HEK293 (cell line): Measurements from ENCODE around the gene CRABP2.

Experiments
- CTCF ChIA-PET: fragments of 350-600 bp; formaldehyde crosslinking; extraction: SDS; loops from one replicate; lab custom pipeline; 2021; ENCODE audit warnings: antibody characterized with exemption; lab: Yijun Ruan, JAX
- POLR2A ChIA-PET: fragments of 300-600 bp; formaldehyde crosslinking; extraction: SDS; loops from one replicate; lab custom pipeline; 2020; ENCODE audit warnings: antibody characterized with exemption, inconsistent platforms; lab: Yijun Ruan, JAX
- H3K27ac ChIP-seq: fragments of 200-500 bp; sonication (Bioruptor generic); 2 replicates; pipeline ENCODE4 v1.5.1; 2014; ENCODE audit warnings: low read depth, low read length, control low read depth, inconsistent platforms; ENCODE audit errors: extremely low read depth
- H3K36me3 ChIP-seq, 2 experiments: fragments of 200-500 bp in 1 of 2; sonication (Bioruptor generic) in 1 of 2; 1 replicate in 1 of 2; 2 replicates in 1 of 2; pipeline ENCODE4 v1.5.1; 2014 to 2017; ENCODE audit warnings: inconsistent platforms in 2 of 2, low read length in 2 of 2; ENCODE audit not compliant: control insufficient read depth in 2 of 2, insufficient read depth in 1 of 2
- H3K4me1 ChIP-seq: fragments of 200-500 bp; sonication (Bioruptor generic); 2 replicates; pipeline ENCODE4 v1.5.1; 2014; ENCODE audit warnings: mild to moderate bottlenecking, low read length, inconsistent platforms; ENCODE audit not compliant: control insufficient read depth, insufficient read depth
- H3K4me3 ChIP-seq: 2 replicates; pipeline ENCODE4 v1.5.1; 2011; ENCODE audit warnings: low read depth, mild to moderate bottlenecking, control low read depth, low read length, moderate library complexity
- H3K9me3 ChIP-seq: fragments of 200-500 bp; sonication (Bioruptor generic); 2 replicates; pipeline ENCODE4 v1.5.1; 2014; ENCODE audit warnings: low read depth, low read length, inconsistent platforms; ENCODE audit not compliant: control insufficient read depth, insufficient read depth
- EGR2 ChIP-seq: fragments of 450-650 bp; formaldehyde crosslinking; IDR thresholded peaks from 2 replicates; pipeline ENCODE4 v1.5.1; 2016; ENCODE audit warnings: low read depth, missing biosample characterization, missing genetic modification characterization
- HOXC10 ChIP-seq: sonication (generic); formaldehyde crosslinking; IDR thresholded peaks from 2 replicates; pipeline ENCODE4 v1.8.1; 2023; ENCODE audit warnings: mild to moderate bottlenecking, missing genetic modification reagents
- KLF1 ChIP-seq: fragments of 450-650 bp; formaldehyde crosslinking; IDR thresholded peaks from 2 replicates; pipeline ENCODE4 v1.5.1; 2016; ENCODE audit warnings: missing biosample characterization, missing genetic modification characterization
- OVOL3 ChIP-seq: fragments of 450-650 bp; formaldehyde crosslinking; IDR thresholded peaks from 2 replicates; pipeline ENCODE4 v1.5.1; 2016; ENCODE audit warnings: missing biosample characterization, missing genetic modification characterization
- SP2 ChIP-seq: fragments of 450-650 bp; formaldehyde crosslinking; IDR thresholded peaks from 2 replicates; pipeline ENCODE4 v1.5.1; 2016; ENCODE audit warnings: missing biosample characterization, missing genetic modification characterization
- ZBTB17 ChIP-seq: fragments of 450-650 bp; formaldehyde crosslinking; IDR thresholded peaks from 2 replicates; pipeline ENCODE4 v1.5.1; 2016; ENCODE audit warnings: missing biosample characterization, missing genetic modification characterization
- ZBTB20 ChIP-seq: fragments of 450-650 bp; formaldehyde crosslinking; IDR thresholded peaks from 2 replicates; pipeline ENCODE4 v1.5.1; 2016; ENCODE audit warnings: missing biosample characterization, missing genetic modification characterization
- ZFHX2 ChIP-seq: fragments of 450-650 bp; formaldehyde crosslinking; conservative IDR thresholded peaks from 2 replicates; pipeline ENCODE4 v1.5.1; 2016; ENCODE audit warnings: missing biosample characterization, missing genetic modification characterization
- ZIC2 ChIP-seq: fragments of 450-650 bp; formaldehyde crosslinking; IDR thresholded peaks from 2 replicates; pipeline ENCODE4 v1.5.1; 2016; ENCODE audit warnings: missing biosample characterization, missing genetic modification characterization
- ZNF112 ChIP-seq: fragments of 450-650 bp; formaldehyde crosslinking; IDR thresholded peaks from 2 replicates; pipeline ENCODE4 v1.5.0; 2017; ENCODE audit warnings: missing biosample characterization, missing genetic modification characterization
- ZNF114 ChIP-seq: fragments of 450-650 bp; formaldehyde crosslinking; IDR thresholded peaks from 2 replicates; pipeline ENCODE4 v1.5.0; 2017; ENCODE audit warnings: missing biosample characterization, missing genetic modification characterization
- ZNF138 ChIP-seq: fragments of 450-650 bp; formaldehyde crosslinking; IDR thresholded peaks from 2 replicates; pipeline ENCODE4 v1.5.1; 2016; ENCODE audit warnings: missing biosample characterization, missing genetic modification characterization, borderline replicate concordance
- ZNF16 ChIP-seq: fragments of 450-650 bp; formaldehyde crosslinking; IDR thresholded peaks from 2 replicates; pipeline ENCODE4 v1.5.1; 2016; ENCODE audit warnings: low read depth, missing biosample characterization, missing genetic modification characterization
- ZNF175 ChIP-seq: fragments of 450-650 bp; formaldehyde crosslinking; IDR thresholded peaks from 2 replicates; pipeline ENCODE4 v1.5.1; 2016; ENCODE audit warnings: missing biosample characterization, missing genetic modification characterization
- ZNF324 ChIP-seq: fragments of 450-650 bp; formaldehyde crosslinking; IDR thresholded peaks from 2 replicates; pipeline ENCODE4 v1.5.1; 2016; ENCODE audit warnings: missing biosample characterization, missing genetic modification characterization
- ZNF354C ChIP-seq: fragments of 450-650 bp; formaldehyde crosslinking; IDR thresholded peaks from 2 replicates; pipeline ENCODE4 v1.5.1; 2016; ENCODE audit warnings: missing biosample characterization, missing genetic modification characterization, low read depth, borderline replicate concordance
- ZNF404 ChIP-seq: fragments of 450-650 bp; formaldehyde crosslinking; IDR thresholded peaks from 2 replicates; pipeline ENCODE4 v1.5.1; 2017; ENCODE audit warnings: missing biosample characterization, missing genetic modification characterization
- ZNF548 ChIP-seq: fragments of 450-650 bp; formaldehyde crosslinking; IDR thresholded peaks from 2 replicates; pipeline ENCODE4 v1.5.1; 2016; ENCODE audit warnings: missing biosample characterization, missing genetic modification characterization
- ZNF600 ChIP-seq: fragments of 450-650 bp; formaldehyde crosslinking; IDR thresholded peaks from 2 replicates; pipeline ENCODE4 v1.5.1; 2016; ENCODE audit warnings: missing biosample characterization, missing genetic modification characterization
- ZNF776 ChIP-seq: fragments of 450-650 bp; formaldehyde crosslinking; IDR thresholded peaks from 2 replicates; pipeline ENCODE4 v1.5.0; 2017; ENCODE audit warnings: missing biosample characterization, missing genetic modification characterization, borderline replicate concordance
- ZNF792 ChIP-seq: fragments of 450-650 bp; formaldehyde crosslinking; IDR thresholded peaks from 2 replicates; pipeline ENCODE4 v1.5.1; 2016; ENCODE audit warnings: missing biosample characterization, missing genetic modification characterization
- TF ChIP-seq, protein P1 (sequence below): fragments of 450-650 bp; formaldehyde crosslinking; IDR thresholded peaks from 2 replicates; pipeline ENCODE4; 2016; ENCODE audit warnings: missing biosample characterization, missing genetic modification characterization
- TF ChIP-seq, protein P2 (sequence below): sonication (generic); formaldehyde crosslinking; IDR thresholded peaks from 2 replicates; pipeline ENCODE4 v1.8.1; 2022; ENCODE audit warnings: mild to moderate bottlenecking, moderate library complexity, missing genetic modification reagents
- TF ChIP-seq, protein P3 (sequence below): fragments of 450-650 bp; formaldehyde crosslinking; IDR thresholded peaks from 2 replicates; pipeline ENCODE4 v1.5.1; 2016; ENCODE audit warnings: missing biosample characterization, missing genetic modification characterization
- TF ChIP-seq, protein P4 (sequence below): fragments of 450-650 bp; formaldehyde crosslinking; IDR thresholded peaks from 2 replicates; pipeline ENCODE4 v1.5.1; 2016; ENCODE audit warnings: missing biosample characterization, missing genetic modification characterization
- TF ChIP-seq, protein P5 (sequence below): fragments of 450-650 bp; formaldehyde crosslinking; IDR thresholded peaks from 2 replicates; pipeline ENCODE4 v1.5.1; 2016; ENCODE audit warnings: missing biosample characterization, missing genetic modification characterization

The CRABP2 gene

DNA sequence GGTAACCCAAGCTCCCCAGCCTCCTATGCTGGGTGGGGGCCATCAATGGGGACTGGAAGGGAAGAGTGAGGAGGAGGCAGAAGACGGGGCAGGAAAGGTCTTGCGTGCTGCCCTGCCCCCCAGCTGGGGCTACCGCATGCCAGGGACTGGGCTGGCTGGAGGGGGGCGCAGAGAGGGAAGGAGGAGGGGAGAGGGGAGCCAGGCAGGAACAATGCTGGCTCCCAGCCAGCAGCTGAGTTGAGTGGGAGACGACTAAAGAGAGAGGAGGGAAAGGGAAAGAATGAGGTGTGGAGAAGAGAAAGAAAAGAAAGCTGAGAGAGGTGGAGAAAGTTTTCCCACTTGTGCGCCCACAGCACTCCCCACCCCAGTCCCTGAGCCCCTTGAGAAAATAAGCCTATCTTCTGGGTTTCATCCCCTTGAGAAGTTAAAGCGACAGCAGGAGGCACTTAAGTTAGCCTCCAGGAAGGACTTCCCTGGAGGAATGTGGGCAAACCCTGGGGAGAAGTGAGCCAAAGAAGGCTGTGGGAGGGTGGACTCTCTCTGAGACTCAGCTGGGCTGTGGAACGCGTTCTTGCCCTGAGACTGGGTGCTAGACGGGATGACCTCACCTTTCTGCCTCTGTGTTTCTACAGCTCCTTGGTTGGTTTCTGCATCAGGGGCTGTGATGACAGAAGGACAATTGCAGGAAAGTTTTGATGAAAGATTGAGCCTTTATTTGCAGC is 15.3 kb downstream of the CRABP2 start (continued):
- TF ChIP-seq ZIC2 (tag by site-specific recombination) (peak; percentile 60), ZNF16 (tag by site-specific recombination) (peak; percentile 73; the same call in 1 of the 2 replicates), ZFHX2 (peak; percentile 67; the same call in 1 of the 2 replicates), ZNF114 (tag by site-specific recombination) (no peak), EGR2 (tag by site-specific recombination) (peak; percentile 61)
- TF ChIP-seq, protein P1, sequence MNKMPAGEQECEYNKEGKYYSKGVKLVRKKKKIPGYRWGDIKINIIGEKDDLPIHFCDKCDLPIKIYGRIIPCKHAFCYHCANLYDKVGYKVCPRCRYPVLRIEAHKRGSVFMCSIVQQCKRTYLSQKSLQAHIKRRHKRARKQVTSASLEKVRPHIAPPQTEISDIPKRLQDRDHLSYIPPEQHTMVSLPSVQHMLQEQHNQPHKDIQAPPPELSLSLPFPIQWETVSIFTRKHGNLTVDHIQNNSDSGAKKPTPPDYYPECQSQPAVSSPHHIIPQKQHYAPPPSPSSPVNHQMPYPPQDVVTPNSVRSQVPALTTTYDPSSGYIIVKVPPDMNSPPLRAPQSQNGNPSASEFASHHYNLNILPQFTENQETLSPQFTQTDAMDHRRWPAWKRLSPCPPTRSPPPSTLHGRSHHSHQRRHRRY, result 0 out of 2 replicates have a peak, but pooled peaks have one; percentile 25
- TF ChIP-seq, all 188 proteins: peak for 21

DNA sequence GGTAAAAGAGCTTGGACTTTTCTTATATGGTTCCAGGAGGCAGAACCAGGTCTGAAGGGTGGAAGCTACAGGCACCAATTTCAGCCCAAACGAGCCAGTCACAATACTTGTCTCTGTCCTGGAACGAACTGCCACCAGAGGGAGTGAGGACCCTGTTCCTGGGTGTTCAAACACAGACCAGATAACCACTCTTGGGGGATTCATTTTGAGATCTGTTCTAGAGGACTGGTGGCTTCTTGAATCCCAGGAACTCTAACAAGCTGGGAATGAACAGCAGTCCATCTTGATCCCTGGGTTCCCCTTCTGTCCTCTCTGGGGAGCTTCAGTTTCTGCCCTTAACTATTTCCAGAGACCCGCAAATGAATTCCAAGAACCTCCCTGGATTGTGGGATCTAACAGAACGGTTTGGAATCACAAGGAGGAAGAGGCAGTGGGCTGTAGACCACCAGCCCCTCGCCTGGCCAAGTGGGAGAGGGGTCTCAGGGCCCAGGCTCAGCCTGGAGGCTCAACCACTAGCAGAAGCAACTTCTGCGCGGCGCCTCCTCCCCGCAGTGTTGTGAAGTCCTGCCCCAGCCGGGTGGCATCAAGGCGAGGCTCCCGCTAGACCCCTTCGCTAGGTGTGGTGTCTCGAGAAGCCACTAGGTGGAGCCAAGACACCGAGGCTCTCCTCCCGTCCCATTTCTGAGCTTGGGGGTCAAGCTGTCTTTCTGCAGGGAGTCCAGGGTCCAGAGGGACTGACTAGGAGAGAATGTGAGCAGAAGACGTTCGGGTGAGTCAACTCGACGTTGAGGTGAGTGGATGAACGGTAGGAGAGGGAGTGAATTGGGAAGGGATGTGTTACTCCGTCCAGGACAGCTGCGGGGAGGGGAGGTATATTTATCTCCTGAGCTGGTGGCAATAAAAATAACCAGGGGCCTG is 16.1 kb downstream of the CRABP2 start:
- no peaks in the 10 kb centered on the region for H3K9me3 ChIP-seq
- H3K36me3 ChIP-seq, result no peaks in the 10 kb centered on the region
- no peak overlapping the region for H3K27ac ChIP-seq
- CTCF ChIA-PET, result interaction anchor here (0.6 to 21.1 kb wide), 64 partner anchors 12 to 1591 kb away, joined by 3 to 579 read pairs (median 5); partner anchors contain the start of genes CRABP2, HAPLN2, HDGF and INSRR
- POLR2A ChIA-PET, result interaction anchor here (0.6 to 3.9 kb wide), 15 partner anchors 13 to 239 kb away, joined by 3 to 44 read pairs (median 6); partner anchors contain the start of genes CRABP2, HDGF, ISG20L2 and METTL25B
- peak overlapping the region; percentile 36 for H3K4me3 ChIP-seq
- peaks cover 16% of the 10 kb centered on the region for H3K4me1 ChIP-seq
- TF ChIP-seq ZNF324 (tag by site-specific recombination), result peak; percentile 64
- TF ChIP-seq ZNF112 (tag by site-specific recombination), result no peak
- no peak for TF ChIP-seq ZNF776
- TF ChIP-seq OVOL3, result no peak
- TF ChIP-seq, protein P2, sequence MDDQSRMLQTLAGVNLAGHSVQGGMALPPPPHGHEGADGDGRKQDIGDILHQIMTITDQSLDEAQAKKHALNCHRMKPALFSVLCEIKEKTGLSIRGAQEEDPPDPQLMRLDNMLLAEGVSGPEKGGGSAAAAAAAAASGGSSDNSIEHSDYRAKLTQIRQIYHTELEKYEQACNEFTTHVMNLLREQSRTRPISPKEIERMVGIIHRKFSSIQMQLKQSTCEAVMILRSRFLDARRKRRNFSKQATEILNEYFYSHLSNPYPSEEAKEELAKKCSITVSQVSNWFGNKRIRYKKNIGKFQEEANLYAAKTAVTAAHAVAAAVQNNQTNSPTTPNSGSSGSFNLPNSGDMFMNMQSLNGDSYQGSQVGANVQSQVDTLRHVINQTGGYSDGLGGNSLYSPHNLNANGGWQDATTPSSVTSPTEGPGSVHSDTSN (CRISPR knock-in tag), result no peak
- TF ChIP-seq KLF1 (tag by site-specific recombination), result 0 out of 2 replicates have a peak, but pooled peaks have one; percentile 11
- TF ChIP-seq, protein P3, sequence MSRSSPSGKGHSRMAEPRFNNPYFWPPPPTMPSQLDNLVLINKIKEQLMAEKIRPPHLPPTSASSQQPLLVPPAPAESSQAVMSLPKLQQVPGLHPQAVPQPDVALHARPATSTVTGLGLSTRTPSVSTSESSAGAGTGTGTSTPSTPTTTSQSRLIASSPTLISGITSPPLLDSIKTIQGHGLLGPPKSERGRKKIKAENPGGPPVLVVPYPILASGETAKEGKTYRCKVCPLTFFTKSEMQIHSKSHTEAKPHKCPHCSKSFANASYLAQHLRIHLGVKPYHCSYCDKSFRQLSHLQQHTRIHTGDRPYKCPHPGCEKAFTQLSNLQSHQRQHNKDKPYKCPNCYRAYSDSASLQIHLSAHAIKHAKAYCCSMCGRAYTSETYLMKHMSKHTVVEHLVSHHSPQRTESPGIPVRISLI (tag by site-specific recombination), result no peak
- TF ChIP-seq ZNF548, result no peak
- no peak for TF ChIP-seq ZNF138 (tag by site-specific recombination)
- TF ChIP-seq, protein P4, sequence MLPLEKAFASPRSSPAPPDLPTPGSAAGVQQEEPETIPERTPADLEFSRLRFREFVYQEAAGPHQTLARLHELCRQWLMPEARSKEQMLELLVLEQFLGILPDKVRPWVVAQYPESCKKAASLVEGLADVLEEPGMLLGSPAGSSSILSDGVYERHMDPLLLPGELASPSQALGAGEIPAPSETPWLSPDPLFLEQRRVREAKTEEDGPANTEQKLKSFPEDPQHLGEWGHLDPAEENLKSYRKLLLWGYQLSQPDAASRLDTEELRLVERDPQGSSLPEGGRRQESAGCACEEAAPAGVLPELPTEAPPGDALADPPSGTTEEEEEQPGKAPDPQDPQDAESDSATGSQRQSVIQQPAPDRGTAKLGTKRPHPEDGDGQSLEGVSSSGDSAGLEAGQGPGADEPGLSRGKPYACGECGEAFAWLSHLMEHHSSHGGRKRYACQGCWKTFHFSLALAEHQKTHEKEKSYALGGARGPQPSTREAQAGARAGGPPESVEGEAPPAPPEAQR, result no peak
- TF ChIP-seq ZNF792 (tag by site-specific recombination), result no peak
- no peak for TF ChIP-seq ZNF404 (tag by site-specific recombination)
- peak; percentile 11; the same call in 1 of the 2 replicates for TF ChIP-seq ZNF600
- TF ChIP-seq ZBTB20, result 0 out of 2 replicates have a peak, but pooled peaks have one; percentile 31
- TF ChIP-seq HOXC10 (CRISPR knock-in tag), result no peak
- TF ChIP-seq ZNF354C, result no peak
- TF ChIP-seq, protein P5, sequence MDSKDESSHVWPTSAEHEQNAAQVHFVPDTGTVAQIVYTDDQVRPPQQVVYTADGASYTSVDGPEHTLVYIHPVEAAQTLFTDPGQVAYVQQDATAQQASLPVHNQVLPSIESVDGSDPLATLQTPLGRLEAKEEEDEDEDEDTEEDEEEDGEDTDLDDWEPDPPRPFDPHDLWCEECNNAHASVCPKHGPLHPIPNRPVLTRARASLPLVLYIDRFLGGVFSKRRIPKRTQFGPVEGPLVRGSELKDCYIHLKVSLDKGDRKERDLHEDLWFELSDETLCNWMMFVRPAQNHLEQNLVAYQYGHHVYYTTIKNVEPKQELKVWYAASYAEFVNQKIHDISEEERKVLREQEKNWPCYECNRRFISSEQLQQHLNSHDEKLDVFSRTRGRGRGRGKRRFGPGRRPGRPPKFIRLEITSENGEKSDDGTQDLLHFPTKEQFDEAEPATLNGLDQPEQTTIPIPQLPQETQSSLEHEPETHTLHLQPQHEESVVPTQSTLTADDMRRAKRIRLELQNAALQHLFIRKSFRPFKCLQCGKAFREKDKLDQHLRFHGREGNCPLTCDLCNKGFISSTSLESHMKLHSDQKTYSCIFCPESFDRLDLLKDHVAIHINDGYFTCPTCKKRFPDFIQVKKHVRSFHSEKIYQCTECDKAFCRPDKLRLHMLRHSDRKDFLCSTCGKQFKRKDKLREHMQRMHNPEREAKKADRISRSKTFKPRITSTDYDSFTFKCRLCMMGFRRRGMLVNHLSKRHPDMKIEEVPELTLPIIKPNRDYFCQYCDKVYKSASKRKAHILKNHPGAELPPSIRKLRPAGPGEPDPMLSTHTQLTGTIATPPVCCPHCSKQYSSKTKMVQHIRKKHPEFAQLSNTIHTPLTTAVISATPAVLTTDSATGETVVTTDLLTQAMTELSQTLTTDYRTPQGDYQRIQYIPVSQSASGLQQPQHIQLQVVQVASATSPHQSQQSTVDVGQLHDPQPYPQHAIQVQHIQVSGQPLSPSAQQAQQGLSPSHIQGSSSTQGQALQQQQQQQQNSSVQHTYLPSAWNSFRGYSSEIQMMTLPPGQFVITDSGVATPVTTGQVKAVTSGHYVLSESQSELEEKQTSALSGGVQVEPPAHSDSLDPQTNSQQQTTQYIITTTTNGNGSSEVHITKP (tag by site-specific recombination), result peak; percentile 70
- no peak for TF ChIP-seq ZNF175 (tag by site-specific recombination)
- TF ChIP-seq SP2, result no peak
- TF ChIP-seq ZBTB17, result peak; percentile 56
